ENCODE measurements around the gene CDCA8. TPM values are rescaled to one million over a fixed set of nuclear protein-coding genes. Genes with fewer than 3 reads are reported as not detected.
"Not testable (repeated sequence)": the region's sequence is repeated elsewhere in the genome, so short reads cannot be mapped to it uniquely, and the experiment has no call there.

The CDCA8 gene
- total RNA-seq, 1 donor from 2014 or later, result 3.3 TPM

DNA sequence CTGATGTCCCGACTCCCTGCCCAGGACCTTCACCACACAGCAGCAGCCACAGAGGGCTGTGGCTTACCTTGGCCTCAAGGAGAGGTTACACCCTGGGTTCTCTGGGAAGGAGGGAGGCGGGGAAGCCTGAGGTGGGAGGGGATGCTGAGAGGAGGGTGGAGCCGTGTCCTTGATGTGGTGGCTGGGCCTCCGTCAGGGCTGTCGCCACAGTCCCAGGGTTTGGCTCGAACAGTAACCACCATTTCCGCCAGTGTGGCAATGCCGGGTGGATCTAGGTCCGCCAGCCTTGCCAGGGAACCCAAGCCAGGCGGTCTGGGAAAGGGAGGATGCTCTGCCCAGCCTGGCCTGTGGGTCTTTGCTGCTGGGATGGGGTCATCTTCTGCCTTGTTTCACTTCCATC lies 18.4 kb upstream of the CDCA8 start:
- no peak for DNase-seq

DNA sequence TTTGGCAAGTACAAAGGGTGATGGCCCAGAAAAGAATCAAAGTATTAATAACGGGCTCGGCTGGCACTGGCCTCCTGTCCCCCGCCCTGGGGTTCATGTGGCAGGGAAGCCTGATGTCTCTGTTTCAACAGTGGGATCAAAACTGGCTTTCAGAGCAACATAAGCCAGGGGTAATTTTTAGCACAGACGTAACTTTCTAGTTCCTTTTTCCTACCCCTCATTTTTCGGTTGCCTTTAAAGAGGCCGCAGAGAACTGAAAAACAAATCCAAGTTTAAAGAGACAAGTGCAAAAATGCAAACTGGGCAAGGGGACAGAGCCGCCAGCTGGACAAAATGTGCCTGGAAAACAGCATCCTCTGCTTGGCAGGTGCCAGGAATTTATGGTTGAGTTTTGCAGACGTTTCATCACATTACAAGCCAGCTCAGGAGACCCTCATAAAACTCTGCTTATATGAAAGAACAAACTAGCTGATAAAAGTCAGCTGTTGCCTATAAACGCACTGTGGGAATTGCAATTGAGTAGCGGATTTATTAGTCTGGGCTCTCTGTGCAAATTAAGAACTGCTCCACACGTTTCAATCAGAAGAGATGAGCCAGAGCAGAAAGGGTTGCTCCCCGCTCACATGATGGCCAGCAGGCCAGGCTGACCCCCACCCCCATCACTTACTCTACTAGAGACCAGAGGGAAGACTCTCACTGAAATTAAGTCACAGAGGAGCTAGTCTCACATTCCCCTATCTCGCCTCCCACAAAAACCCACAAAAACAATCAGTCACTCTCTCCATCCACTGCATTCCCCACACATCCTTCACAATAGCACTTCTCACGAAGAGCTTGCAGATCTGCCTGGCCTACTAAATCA lies 15.8 kb upstream of the CDCA8 start:
- DNase-seq, result peak; percentile 90

DNA sequence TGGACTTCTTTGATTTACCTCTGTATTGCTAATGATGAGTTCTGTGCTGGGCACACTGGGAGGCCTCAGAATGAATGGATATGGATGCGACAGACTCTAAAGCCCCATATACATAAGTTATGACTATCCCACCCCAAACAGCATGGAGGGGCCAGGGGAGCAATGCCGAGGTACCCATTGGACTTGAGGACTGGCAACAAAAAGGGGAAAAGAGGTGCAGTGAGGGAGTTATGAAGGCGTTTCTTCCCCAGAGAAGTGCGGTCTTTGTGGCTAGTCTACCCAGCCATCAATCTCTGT lies 15.2 kb upstream of the CDCA8 start:
- no peak for DNase-seq

DNA sequence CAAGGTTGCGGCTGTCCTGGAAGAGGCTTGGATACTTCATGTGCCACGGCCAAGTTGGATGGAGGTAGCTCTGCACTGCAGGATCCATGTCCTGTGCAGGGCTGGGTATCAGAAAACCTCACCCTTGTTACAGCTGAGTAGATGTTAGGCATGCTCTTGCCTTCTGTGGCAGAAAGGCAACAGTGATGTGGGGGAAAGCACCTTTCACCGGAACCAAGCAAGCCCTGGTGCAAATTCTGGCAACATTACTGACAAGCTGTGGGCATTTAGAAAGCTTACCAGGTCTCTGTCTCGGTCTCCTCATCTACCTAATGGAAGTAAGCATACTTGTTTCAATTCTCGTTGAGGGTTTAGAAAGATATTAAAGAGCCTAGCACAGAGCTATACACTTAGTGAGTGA lies 14.5 kb upstream of the CDCA8 start:
- DNase-seq, result no peak

DNA sequence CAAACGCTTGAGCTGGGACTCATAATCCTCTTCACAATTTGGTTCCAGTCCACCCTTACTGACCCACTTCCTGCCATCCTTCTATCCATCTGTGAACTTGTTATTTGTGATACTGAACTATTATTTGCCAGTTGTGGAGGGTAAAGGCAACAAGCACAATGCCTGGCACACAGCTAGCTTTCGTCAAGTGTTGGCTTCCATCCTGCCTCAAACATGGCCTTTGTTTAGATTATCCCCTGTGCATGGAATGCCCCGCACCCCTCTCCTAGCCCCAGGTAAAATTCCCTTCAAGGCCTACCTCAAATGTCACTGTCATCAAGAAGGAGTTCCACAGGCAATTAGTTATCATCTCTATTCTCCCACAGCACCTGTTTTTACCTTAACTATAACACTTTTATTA lies 11.4 kb upstream of the CDCA8 start:
- no peak for DNase-seq

DNA sequence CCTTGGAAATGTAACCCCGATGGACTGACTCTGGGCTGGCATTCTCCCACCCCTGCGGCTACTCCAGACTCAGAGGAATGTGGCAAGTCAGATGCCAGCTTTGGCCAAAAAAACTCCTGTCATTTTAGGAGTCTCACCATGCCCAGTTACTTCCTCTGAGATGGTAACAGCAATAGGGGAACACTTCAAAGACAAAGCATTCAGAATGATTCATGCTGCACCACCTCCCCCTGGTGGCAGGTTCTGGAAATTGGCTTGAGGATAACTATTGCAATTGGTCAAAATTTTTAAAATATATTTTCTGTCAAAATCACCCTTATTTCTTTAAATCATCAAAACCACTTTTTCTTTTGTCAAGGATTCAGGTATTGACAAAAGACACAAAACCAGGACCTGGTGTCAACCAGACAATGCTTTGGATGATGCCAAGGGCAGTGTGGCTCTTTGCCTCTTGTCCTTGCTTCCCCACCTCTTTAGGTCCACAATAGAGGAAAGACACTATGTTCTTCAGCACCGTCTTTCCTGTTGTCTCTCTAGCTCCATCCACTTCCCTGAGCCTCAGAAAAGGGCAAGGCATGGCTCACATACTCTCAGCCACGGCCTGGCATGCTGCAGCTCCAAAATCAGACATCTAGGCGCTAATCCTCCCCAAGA lies 9.9 kb upstream of the CDCA8 start:
- DNase-seq, result peak; percentile 47

DNA sequence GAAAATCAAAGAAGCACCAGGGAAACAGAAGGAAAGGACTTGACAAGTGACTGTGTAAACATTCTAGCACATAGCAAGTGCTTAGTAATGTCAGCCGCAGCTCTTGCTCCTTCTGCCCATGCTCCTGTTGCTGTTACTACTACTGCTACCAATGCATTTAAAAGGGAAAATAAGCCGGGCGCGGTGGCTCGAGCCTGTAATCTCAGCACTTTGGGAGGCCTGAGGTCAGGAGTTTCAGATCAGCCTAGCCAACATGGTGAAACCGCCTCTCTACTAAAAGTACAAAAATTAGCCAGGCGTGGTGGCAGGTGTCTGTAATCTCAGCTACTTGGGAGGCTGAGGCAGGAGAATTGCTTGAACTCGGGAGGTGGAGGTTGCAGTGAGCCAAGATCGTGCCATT lies 8.1 kb upstream of the CDCA8 start:
- DNase-seq, result not testable (repeated sequence)

DNA sequence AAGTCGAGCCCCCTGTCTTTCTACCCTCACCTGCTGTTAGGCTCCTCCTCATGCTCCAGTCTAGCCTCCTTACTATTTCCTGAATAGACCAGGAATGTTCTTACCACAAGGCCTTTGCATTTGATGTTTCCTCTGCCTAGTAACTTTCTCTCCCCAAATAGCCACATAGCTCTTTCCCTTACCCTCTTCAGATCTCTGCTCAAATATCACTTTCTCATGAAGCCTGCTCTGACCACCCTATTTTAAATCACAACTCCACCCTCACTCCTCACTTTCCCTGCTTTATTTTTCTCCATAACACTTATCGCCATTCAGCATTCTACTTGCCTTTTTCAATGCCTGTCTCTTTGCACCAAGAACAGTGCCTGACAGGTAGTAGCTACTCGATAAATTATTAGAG lies 6.6 kb upstream of the CDCA8 start:
- no peak for DNase-seq

DNA sequence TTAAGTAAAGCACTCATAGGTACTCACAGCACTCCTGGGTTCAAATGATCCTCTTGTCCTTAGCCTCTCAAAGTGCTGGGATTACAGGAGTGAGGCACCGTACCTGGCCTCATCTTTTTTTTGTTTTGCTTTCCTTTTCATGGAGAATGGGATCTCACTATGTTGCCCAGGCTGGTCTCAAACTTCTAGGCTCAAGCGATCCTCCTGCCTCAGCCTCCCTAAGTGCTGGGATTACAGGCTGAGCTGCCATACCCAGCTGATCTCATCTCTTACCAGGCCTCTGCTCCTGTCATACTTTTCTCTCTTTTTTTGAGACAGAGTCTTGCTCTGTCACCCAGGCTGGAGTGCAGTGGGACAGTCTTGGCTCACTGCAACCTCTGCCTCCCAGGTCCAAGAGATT lies 4.6 kb upstream of the CDCA8 start:
- DNase-seq, result not testable (repeated sequence)

DNA sequence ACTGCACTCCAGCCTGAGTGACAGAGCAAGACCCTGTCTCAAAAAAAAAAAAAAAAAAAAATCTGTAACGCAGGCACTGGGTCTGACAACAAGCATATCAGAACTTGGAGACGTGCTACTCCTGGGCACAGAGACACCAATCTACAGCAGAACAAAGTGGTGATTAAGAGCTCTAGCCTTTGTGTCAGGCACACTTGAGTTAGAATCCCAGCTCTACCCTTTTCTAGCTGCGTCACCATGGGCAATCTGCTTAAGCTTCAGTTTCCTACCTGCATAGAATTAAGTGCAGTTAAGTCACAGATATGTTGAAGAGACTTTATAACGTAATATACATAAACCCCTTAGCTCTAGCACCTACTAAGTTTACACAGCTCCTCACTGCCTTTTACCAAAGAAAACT lies 3.4 kb upstream of the CDCA8 start:
- DNase-seq, result no peak

DNA sequence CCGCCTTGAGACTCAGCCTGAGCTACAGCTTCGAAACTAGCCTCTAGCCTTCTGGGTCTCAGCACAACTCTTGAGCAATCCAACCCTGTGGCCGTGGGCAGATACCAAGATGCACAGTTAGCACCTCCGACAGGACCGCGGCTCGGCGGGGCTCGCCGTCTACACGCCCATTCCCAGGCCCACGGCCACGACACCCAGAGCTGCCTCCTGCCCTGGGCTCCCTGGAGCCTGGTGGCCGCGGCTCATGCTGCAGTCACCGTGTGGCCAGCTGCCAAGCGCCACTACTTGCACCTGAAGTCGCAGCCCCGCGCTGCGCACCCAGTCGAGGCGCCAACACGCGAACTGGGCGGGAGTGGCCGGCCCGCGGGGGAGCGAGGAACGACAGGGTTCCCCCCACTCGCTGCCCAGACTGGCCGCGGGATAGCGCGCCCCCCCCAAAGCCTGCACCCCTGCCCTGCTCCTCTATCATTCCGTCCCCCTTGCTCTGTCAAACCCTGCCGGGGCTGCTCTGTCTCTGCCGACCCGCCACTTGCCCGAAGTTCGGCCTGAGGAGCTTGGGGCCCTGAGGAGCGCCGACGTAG lies 729 bp upstream of the CDCA8 start:
- DNase-seq, result no peak

DNA sequence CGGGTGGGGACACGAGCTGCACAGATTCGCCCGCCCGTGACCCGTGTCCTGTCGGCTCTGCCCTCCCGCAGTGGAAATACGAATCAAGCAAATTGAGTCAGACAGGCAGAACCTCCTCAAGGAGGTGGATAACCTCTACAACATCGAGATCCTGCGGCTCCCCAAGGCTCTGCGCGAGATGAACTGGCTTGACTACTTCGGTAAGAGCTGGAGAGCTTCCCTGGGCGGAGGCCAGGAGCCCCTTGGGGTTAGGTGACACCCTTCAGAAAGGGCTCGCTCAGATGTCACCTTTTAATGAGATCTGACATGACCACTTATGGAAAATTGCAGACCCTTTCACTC lies 489 bp downstream of the CDCA8 start:
- no peak for DNase-seq

DNA sequence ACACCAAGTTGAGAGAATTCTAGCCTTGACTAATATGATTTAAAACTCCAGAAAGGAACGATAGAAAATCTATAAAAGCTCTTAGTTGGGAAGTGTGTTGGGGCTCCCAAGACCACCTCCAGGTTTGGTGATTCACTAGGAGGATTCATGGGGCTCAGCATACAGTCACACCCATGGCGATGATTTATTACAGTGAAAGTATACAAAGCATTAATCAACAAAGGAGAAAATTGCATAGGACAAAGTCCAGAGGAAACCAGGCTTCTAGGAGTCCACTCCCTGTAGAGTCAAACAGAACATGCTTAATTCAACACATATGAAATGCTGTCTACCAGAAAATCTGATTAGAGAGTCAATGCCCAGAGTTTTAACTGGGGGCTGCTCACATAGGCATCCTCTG lies 4.8 kb downstream of the CDCA8 start:
- no peak for DNase-seq

DNA sequence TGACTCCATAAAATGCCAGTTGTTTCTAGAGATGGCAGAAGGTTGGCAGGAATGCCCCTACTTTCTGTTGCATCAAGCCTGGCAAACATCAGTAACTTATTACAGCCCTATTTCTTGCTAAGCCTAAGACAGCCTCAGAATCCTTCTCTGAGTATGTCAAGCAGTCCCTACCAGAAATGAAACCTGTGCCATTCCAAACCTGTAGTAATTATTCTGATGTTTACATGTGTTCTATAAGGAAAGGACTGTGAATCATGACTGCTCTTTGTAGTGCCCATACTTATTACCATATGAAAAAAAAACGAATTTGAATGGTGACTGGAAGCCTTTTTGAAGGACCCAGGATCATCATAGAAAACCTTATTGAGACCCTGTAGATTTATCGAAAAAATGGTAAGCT lies 5.4 kb downstream of the CDCA8 start:
- no peak for DNase-seq

DNA sequence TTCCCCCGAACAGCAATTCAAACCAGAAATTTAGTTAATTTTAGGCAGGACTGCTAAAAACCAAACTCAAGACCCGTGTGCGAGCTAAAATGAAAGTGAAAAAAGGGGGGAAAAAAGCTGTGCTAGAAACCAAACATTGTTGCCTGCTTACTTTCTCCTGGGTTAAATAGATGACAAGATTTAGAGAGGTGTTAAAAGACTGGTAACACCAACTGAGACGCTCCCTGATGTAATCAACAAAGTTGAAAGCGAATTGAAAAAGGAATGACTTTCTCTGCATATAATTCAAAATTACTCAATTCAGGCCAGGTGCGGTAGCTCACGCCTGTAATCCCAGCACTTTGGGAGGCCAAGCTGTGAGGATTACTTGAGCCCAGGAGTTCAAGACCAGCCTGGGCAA lies 6.8 kb downstream of the CDCA8 start:
- no peak for DNase-seq

DNA sequence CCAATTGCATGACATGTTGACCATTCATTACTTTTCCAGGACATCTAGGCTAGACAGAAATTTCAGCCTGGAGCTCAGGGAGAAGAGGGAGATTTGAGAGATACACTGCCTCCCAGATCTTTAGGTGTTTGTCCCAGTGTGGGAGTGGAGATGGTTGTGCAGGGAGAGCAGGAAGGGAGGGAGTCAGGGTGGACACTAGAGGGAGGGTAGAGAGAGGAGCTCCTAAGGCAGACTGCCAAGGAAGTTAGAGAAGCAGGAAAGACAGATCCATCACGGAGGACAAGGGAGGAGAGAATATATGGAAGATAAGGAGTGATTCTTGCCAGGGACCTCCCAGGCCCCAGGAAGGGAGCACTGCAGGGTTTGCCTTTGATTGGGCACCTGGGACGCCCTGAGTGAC lies 8.7 kb downstream of the CDCA8 start:
- no peak for DNase-seq

DNA sequence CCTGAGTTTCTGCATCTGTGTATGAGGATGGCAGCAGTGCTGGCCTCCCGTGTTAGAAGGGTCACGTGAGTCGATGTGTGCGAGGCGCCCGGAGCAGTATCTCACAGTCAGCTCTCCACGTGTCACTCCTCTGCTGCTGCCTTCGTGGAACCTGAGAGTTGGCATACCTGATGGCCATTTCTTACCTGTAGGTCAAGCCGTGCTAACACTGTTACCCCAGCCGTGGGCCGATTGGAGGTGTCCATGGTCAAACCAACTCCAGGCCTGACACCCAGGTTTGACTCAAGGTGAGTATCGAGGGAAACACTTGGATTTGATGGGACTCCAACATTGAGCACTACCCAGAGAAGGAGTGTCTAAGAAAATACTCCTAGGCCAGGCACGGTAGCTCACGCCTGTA lies 10.7 kb downstream of the CDCA8 start:
- no peak for DNase-seq

DNA sequence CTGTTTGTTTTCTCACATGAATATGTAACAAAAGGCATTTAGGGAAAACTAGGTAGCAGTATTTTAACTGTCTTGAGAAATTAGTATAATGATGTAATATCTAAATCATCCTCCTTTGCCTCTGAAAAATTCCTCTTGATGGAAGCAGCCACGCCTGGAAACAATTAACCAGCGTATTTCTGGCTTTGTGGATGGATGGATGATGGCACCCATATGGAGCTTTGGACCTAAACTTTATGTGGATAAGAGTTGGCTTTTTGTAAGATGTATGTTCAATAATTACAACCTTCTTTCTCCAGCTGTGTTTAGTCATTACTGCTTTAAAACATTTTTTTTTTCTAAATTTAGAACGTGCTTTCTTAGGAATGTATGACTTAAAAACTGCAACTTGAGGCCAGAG lies 12.7 kb downstream of the CDCA8 start:
- peak; percentile 75 for DNase-seq

DNA sequence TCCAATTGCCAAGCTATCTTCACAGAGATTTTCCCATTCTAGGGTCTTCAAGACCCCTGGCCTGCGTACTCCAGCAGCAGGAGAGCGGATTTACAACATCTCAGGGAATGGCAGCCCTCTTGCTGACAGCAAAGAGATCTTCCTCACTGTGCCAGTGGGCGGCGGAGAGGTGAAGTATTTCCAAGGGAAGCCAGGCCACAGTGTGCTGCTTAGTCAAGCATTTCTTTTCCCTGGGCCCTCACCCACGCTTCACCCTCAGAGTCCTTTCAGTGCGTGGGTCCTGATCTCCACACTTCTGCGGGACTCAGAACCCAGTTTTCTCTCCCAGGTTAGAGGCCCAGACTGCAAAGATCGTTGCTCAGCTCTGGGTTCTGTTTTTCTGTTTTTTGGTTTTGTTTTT lies 13.1 kb downstream of the CDCA8 start:
- DNase-seq, result no peak

DNA sequence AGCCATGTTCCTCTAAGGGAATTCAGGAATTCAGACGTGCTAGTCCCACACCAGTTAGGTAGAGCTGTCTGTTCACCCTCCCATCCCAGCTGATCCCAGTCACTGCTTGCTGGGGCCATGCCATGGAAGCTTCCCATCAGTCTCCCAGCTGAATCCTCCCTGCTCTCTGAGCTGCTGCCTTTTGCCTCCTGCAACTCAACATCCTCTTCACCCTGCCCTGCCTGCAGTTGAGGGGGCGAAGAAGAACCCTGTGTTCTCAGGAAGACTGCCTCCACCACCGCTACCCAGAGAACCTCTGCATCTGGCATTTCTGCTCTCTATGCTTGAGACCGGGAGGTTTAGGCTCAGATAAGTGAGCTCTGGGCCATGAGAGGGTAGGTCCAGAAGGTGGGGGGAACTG lies 16.2 kb downstream of the CDCA8 start:
- no peak for DNase-seq

DNA sequence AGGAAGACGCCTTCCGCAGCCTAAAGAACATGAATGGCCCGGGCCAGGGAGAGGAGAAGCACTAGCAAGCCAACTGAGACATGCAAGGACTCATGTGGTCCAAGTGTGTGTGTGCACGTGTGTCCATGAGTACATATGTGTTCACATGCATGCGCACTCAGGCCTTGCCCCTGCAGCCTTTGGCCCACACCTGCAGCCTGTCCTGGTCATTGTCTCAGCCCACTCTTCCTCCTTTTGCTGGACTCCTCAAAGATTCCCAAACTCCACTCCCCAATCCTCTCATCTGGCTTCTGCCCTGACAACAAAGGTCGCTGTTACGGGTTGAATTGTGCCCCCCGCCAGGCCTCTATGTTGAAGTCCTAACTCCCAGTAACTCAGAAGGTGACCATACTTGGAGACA lies 21.9 kb downstream of the CDCA8 start:
- no peak for DNase-seq

DNA sequence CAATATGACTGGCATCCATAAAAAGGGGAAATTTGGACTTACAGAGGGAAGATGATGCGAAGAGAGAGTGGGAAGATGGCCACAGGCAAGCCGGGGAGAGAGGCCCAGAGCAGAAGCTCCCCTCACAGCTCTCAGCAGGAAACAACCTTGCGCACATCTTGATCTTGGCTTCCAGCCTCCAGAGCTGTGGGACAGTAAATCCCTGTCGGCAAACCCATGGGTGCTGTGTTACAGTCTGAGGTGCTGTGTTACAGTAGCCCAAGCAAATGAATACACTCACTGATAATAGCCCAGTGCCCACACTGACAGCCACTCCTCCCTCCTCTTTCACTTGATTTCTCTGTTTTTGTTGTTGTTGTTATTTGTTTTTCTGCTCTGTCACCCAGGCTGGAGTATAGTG lies 22.4 kb downstream of the CDCA8 start:
- no peak for DNase-seq

DNA sequence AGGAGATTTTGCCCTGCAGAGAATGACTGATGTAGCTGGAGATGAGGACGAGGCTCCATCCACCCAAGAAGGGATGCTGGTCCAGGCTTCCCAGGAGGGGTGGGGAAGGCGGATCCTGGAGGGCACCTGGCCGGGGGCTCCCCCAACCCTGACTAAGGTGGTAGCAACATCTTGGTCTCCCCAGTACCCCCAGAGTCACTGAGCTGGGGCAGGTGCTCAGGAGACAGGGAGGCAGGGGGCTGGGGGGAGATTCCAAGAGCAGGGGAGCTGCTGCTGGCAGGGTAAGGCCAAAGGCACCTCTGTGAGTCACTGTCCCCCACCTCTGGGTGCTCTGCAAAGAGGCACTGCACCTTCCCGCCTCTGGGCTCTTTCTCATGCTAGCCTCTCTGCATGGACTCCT lies 24.0 kb downstream of the CDCA8 start:
- no peak for DNase-seq

DNA sequence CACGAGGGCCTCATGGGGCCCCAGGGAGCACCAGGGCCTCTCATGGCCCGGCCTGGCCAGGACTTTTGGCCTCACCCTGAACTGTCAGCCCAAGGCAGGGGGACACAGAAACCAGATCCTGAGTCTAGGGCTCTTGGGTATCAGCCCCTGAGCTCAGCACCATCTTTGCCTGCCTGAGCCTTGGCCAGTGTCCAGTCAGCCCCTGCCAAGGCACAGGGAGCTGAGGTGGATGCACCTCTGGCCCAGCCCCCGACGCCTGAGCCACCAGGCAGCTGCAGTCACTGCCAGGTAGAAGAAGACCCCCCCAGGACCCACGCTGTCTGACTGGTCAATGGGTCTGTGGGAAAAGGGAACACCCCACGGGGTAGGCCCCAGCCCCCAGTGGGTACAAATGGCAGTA lies 25.3 kb downstream of the CDCA8 start:
- no peak for DNase-seq
